ENCODE data around the gene PRIM2.
"Not testable (repeated sequence)": the region's sequence is repeated elsewhere in the genome, so short reads cannot be mapped to it uniquely, and the experiment has no call there.

PRIM2 gene

DNA sequence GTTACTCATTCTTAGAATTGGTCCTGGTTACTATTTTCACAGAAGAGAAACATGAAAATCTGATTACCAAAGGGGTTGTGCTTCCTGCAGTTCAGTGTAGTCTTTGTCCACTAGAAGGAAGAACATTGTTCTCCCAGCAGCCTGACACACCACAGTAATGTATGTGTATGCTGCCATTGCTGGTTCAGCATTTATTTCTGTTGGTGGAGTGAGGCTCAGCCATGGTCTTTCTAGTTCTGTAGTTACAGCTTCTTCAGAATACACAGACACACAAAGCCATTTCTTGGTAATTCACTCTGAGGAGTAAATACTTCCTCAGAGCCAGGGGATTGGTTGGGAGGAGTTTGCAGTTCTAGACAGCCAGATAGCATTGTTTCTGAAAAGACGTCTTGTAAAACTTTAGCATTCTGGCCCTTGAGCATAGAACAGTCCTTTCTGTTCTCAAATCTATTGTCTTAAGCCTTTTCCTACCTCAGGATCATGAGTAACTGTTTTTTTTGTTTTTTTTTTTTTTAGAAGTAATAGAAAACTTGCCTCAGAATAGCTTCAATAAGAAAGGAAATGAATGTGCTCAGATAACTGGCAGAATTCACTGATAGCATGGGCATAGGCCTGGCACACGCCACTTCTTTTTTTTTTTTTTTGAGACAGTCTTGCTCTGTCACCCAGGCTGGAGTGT is 128.5 kb downstream of the PRIM2 start:
- not testable (repeated sequence) for DNase-seq (ENCODE audit: low read depth)

DNA sequence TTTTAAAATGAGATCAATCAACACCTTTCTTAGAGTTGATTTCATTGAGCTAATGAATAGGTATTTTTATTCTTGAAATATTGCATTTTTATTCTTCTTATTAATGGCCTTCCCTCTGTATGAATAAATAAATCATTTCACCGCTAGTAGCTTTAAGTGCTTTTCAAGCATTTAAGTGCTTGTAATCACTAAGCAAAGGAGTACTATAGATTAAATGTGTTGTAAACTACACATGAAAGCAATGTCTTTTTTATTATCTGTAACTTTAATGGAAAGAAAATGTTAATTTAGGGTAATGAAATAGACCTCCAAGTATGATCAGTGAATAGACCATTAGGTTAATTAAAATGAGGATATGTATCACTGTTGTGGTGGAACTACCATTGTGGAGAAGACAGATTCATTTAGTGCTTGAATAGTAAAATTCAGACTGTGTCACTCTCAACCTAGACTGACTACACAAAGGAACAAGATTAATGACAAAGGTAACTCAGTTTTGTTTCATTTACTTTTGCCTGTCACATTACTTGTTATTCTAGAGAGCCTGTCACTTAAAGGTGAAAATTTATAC is 132.2 kb downstream of the PRIM2 start:
- not testable (repeated sequence) for DNase-seq (ENCODE audit: low read depth)

DNA sequence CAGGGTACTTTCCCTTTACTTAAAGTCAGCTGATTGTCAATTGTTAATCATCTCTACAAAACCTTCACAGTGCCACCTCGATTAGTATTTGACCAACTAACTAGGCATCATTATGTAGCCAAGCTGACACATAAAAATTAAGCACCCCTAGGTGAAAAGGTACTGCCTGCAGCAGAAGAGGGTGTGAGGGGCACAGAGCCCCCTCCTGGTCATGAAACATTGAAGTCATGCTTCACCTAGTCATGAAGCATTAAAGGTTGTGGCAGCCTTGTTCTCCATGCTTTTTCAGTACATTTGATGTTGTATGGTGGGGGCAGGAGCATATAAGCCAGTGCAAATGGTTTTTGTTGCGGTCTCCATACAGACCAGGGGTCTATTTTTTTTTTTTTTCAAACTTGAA is 142.4 kb downstream of the PRIM2 start:
- DNase-seq (ENCODE audit: low read depth) = not testable (repeated sequence)

DNA sequence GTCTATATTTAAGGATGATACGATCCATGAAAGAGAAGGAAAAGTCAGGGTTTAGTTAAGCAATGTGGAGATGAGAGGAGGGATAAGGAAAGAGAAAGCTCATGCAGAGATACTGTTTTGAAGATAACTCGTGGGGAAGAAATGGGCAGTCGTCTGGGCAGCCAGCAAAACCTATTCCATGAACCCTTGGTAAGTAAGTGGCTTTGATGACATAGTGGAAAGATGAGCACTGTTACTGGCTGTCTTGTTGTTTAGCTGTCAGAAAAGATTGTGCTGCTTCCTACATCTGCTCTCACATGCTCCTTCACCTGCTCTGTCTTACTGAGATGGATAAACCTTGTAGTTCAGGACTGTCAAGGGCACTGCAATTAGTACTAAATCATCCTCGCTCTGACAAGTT is 143.6 kb downstream of the PRIM2 start:
- DNase-seq (ENCODE audit: low read depth) = not testable (repeated sequence)

DNA sequence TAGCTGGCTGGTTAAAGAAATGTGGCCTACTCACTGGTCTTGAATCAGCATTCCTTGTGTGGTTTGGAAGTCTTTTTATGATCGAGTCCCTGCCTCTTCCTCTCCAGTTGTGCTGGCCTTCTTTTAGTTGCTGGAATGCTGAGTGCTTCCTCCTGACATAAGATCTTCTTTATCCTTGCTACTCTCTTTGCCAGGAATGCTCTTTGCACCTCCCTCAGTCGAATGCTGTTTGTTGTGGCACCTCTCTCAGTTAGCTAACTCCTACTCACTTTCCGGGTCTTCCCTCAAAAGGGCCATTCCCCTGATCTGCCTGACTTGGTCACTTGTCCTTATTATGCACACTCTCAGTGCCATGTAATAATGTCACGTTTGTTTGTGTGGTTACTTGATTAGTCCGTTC is 146.4 kb downstream of the PRIM2 start:
- not testable (repeated sequence) for DNase-seq (ENCODE audit: low read depth)

DNA sequence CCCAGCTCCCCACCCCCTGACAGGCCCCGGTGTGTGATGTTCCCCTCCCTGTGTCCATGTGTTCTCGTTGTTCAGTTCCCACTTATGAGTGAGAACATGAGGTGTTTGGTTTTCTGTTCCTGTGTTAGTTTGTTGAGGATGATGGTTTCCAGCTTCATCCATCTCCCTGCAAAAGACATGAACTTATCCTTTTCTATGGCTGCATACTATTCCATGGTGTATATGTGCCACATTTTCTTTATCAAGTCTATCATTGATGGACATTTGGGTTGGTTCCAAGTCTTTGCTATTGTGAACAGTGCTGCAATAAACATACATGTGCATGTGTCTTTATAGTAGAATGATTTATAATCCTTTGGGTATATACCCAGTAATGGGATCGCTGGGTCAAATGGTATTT is 148.5 kb downstream of the PRIM2 start:
- not testable (repeated sequence) for DNase-seq (ENCODE audit: low read depth)

DNA sequence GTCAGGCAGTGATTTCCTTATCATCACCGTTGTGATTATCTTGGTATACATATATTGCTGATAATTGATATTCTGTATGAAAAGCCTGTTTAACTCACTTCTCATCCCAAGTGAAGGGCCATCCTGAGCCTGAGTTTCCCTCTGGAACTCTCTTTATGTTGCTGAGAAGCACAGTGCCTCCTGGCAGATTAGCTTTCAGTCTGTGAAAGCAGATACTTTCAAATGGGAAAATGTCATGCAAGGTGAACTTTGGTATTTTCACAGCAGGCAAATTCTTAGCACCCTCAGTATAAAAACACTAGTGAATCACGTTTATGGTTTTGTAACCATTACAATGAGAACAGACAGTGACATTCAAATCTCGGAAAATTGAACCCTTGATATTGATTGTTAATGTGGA is 151.6 kb downstream of the PRIM2 start:
- no peak for DNase-seq (ENCODE audit: low read depth)

DNA sequence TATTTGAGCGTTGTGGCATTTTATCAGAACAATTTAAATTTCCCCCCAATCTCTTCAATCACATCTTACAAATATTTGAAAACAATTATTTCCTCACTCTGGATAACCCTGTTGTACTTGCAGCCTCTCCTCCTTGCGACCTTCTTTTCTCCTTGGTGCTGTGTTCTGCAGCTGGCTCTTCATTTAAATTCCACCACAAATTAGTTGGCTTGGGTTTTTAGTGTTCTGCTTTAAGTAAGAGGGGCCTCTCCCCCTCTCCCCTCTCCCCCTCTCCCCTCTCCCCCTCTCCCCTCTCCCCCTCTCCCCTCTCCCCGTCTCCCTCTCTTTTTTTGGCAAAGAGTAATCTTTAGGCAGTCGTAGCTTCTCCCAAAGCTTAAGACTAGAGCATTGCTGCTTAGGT is 152.7 kb downstream of the PRIM2 start:
- not testable (repeated sequence) for DNase-seq (ENCODE audit: low read depth)

DNA sequence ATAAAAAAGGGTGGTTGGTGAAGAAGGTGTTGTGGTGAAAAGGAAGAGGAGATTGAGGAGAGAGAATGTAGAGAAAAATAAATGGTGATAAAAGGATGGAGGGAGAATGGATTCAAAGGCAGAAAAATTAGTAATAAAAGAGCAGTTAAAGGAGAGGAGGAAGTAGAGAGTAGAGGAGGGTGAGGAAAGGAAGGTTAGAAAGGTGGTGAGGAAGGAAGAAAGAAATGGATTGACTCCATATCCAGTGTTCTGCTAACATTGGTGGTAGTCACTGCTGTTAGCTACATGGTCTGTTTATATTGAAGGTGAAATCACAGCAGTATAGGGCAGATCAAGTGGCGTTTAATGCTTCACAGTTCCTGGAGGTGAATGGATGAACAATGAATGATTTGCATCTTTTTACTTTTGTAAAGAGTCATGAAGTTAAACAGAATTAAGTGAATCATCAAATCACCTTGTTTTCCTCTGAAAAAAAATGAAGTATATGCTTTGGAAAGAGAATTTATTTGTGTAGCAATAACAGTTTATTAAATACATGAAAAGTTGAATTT is 154.0 kb downstream of the PRIM2 start:
- not testable (repeated sequence) for DNase-seq (ENCODE audit: low read depth)

DNA sequence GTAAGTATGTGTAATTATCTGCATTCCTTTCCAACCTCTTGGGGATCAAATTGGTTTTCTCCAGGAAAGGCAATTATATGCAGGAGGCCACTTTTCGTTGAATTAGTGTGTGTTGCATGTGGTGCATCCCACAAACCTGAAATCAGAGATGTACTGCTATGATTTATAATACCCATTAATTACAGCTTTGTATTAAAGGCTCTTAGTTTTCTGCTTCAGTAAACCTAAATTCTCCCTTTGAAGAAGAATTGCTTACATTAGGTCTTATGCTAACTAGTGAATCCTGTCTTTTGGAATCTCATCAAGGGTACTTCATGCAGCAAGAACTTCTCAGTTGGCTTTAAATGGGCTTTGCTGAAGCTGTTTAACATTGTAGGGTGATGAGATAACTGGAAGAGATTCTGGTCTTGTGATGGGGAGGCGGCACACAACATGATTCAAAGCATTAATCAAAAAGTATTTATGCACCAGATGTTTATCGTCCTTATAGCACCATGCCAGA is 155.5 kb downstream of the PRIM2 start:
- DNase-seq (ENCODE audit: low read depth) = not testable (repeated sequence)

DNA sequence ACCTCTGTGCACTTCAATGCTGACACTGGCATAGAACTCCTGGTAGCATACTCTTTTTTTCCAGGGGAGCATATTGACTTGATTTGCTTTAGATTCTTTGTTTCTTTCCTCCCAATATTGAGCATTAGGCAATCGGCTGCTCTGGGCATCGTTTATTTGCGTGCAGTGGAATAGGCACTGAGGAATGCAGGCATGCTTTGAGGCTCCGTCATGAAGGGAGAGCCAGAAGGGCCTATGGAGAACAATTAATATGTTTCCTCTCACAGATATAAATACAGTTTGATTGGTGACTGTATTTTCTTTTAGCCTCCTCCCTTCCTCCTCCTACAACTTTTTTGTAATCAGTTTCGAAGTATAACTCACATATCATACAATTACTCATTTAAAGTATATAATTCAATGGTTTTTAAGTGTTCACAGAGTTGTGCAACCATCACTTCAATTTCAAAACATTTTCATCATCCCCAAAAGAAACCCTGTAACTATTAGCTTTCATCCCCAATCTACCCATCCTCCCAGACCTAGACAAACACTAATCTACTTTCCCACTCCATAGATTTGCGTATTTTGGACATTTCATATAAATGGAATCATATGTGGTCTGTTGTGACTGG is 157.5 kb downstream of the PRIM2 start:
- not testable (repeated sequence) for DNase-seq (ENCODE audit: low read depth)

DNA sequence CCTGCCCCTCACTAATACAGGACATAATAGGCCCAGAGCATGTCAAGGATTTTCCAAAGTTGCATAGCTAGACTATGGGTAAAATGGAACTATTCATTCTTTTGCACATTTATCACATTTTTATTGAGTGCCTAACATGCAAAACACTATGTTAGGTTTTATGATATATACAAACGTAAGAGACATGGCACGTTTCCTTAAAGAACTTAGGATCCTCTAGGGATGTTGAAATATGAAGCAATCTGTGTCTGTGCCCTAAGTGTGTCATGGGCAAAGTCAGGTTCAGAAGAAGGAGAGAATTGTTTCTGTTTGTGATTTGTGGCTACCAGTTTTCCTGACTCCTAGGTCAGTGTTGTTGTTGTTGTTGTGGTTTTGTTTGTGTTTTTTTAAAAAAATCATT is 158.2 kb downstream of the PRIM2 start:
- not testable (repeated sequence) for DNase-seq (ENCODE audit: low read depth)

DNA sequence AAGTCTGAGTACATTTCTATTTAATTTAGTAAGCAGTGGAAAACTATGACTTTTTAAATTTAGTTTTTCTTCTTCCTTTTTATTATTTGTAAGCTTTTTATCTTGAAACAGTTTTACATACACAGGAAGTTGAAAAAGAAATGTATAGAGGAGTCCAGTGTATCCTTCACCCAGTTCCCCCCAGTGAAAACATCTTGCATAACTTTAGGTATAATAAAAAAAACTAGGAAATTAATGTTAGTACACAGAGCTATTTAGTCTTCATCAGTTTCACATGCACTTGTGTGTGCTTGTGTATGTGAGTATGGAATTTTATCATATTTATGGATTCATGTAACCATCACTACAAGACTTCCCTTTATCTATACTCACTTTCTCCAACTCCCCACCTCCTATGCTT is 162.8 kb downstream of the PRIM2 start:
- DNase-seq (ENCODE audit: low read depth) = not testable (repeated sequence)

DNA sequence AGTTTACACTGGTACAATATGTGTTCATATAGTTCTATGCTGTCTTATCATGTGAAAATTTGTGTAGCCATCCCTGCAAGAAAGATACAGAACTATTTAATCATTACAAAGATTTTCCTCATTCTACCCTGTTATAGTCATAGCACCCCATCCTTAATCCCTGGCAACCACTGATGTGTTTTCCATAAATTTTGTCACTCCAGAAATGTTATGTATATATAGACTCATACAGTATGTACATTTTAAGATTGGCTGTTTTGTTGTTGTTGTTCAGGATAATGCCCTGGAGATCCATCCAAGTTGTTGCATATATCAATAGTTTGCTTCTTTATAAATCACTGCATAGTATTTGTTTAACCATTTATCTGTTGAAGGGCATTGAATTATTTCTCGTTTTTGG is 163.7 kb downstream of the PRIM2 start:
- DNase-seq (ENCODE audit: low read depth) = not testable (repeated sequence)

DNA sequence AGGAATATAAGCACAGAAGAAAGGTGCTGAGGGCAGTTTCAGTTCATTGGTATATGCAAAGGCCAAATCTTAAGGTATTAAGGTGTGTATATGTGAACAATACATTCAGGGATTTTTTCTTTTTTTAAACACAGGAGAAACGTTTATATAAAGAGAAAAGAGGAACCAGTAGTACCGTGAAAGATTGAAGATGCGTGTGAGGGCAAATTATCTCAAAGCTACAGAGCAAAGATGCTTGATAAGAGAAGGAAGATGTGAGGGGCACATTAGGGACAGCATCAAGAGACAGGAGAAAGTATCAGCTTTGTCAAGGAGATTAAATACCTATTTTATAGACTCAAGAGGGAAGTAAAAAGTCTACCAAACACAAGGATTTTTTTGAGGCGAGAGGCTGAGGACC is 165.0 kb downstream of the PRIM2 start:
- not testable (repeated sequence) for DNase-seq (ENCODE audit: low read depth)

DNA sequence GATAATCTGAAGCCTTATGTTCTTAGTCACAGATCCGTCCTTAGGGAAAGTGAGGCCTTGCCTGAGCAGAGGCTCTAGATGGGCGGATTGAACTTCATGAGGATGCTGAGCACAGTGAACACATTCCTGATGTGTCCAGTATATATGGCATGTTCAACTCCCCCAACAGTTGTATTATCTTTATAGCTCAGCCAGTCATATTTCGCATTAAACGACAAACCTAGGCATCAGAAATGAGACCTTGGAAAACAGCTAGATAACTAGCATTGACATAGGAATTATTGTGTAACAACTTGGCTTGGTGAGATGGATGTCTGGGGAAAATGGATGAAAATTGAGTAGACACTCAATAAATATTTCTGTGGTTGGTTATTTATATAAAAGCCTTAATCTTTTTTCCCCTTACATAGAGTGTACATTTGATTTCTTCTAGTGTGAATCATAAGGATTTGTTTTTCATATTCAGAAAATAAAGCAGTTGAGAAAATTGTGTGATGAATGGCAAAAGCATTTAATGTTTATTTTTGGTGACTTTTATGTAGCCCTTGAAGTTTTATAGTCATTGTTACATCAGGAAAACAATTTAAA is 169.2 kb downstream of the PRIM2 start:
- not testable (repeated sequence) for DNase-seq (ENCODE audit: low read depth)

DNA sequence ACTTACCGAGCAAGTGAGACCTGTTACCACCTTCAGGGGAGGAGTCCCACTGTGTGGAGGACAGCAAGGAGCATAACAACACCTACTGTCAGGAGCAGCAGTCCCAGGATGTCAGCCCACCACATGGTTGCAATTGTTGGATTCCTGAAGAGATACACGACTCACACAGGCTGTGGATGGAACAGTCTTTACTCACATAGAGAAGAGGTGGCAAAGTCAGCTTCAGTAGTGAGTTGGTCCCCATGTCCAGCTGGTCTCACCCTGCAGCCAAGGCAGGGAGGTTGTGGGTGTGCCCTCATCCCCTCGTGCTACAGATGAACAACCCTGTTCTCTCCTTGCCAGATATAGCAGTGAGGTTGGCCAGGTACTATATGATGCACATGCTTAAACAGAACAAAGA is 171.1 kb downstream of the PRIM2 start:
- not testable (repeated sequence) for DNase-seq (ENCODE audit: low read depth)

DNA sequence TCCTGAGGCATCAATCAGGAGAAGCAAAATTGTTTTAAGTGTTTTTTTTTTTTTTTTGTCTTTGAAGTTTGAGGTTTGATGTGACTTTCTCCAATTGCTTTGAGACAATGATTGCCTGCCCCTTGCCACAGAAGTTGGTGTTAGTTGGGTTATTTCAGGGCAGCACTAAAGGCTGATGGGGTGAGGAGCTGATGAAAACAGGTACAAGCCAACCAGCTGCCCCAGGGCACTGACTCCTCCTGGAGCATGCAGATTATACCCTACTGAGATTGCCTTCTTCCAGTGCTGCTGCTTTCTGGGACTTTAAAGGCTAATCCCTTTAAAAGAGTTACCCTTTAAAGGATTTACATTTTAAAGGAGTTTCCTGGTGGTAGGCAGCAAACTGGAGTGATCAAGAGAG is 172.5 kb downstream of the PRIM2 start:
- DNase-seq (ENCODE audit: low read depth) = not testable (repeated sequence)

DNA sequence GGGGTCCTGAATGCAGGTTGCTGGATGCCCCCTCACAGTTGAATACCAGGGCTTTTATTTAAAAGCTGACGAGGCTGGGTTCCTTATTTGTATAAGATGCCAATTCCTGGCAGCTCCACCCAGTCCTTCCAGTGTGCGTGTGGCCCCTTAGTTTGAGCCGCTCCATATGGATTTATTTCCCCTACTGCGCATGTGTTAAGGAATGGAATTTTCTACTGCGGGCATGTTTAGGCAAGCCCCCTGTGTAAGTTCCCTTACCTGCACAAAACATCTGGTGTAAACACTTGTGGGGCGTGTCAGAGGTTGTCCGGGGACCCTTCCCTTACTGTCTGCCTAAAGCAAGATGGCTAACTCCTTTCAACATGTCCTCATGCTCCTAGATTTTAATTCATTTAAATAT is 174.4 kb downstream of the PRIM2 start:
- DNase-seq (ENCODE audit: low read depth) = not testable (repeated sequence)

DNA sequence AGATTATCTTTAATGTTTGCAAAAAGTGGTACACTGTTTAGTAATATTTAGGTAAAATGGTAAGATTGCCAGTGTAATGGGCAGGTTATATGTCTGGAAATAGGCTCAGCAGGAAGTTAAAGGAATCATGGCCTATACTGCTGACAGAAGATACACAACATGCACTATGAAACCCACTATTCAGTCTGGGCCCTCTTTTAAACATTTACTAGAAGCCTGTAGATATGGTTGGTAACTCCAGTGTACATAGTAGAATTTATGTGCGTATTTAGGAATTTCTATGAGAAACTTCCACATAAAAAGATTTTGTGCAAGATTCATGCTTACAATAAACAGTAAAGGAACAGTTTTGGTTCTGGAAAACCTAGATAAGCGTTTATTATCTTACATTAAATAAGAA is 178.8 kb downstream of the PRIM2 start:
- not testable (repeated sequence) for DNase-seq (ENCODE audit: low read depth)

DNA sequence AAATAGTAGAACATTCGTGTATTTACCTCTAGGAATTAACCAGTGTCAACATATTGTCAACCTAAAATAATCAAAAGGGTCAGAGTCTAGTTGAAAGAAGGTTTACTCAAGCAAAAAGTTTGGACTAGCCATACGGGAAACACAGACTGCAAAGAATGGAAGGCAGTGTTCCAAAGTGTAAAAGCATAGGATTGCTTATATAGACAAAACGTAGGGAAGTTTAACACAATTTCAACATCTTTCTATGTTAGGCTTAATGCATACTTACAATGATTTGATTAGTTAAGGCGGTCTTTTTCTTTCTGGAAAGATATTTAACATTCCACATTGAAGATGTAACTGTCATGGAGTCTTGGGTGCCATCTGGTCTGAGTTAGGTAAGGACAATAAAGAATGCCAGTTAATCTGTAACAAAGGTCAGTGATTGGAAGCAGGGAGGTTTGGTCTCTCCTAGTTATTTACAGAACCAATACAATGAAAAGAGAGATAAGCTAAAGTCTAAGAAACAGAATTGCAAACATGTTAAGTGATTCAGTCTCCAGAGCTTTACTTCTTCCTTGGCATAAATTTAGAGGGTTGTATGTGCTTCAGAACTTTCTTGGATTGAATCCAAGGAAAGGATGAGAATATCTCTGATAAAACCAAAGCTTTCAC is 183.1 kb downstream of the PRIM2 start:
- DNase-seq (ENCODE audit: low read depth) = not testable (repeated sequence)

DNA sequence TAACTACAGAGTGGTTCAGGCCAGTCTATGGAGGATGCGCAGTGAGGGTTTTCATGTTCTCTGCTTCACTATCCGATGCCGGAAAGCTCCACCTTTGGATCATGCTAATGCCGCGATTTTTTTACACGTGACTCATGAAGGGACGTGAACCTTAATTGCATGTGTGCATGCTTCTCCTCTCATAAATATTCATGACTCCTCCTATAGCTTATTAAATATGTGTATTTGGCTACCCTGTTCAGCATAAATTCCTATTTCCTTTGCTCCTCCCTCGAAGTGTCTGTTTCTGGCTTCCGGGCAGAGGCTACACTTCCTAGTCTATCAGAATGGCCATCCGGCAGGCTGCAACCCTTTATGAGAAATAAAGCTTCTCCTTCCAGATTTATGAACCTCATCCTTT is 185.0 kb downstream of the PRIM2 start:
- not testable (repeated sequence) for DNase-seq (ENCODE audit: low read depth)
